CD14-positive monocyte (primary cell): Measurements from ENCODE around the gene TIGIT. TPM values are rescaled to one million over a fixed set of nuclear protein-coding genes. Genes with fewer than 3 reads are reported as not detected.

Source experiments
- DNase-seq, 3 donors: peaks; one replicate each; pipeline ENCODE4 v3.0.0-alpha.2; 2011 to 2022
- H2AFZ ChIP-seq: 2 replicates; pipeline ENCODE4 v1.6.0; 2012; ENCODE audit warnings: mild to moderate bottlenecking, low read depth, low read length, inconsistent platforms; ENCODE audit not compliant: insufficient read depth, poor library complexity, severe bottlenecking
- H3K27ac ChIP-seq, 2 donors: 1 replicate in 1 of 2; 2 replicates in 1 of 2; pipeline ENCODE4 v1.5.1; 2012 to 2013; ENCODE audit warnings: low read length in 2 of 2, control low read depth in 1 of 2, inconsistent platforms in 1 of 2, low read depth in 1 of 2, mild to moderate bottlenecking in 1 of 2
- H3K27me3 ChIP-seq, 2 donors: one replicate each; pipeline versions ENCODE4 v1.6.0 to v1.6.1; 2011 to 2013; ENCODE audit warnings: low read length in 2 of 2; ENCODE audit not compliant: control insufficient read depth in 2 of 2, insufficient read depth in 2 of 2
- H3K36me3 ChIP-seq, 2 donors: replicated peaks in 1 of 2; 1 replicate in 1 of 2; 2 replicates in 1 of 2; pipeline versions ENCODE4 v1.5.1 to v1.6.1; 2012 to 2013; ENCODE audit warnings: low read length in 2 of 2, control low read depth in 1 of 2, inconsistent platforms in 1 of 2, mild to moderate bottlenecking in 1 of 2; ENCODE audit not compliant: insufficient read depth in 2 of 2, control insufficient read depth in 1 of 2
- H3K4me1 ChIP-seq, 2 donors: 1 replicate in 1 of 2; 2 replicates in 1 of 2; pipeline versions ENCODE4 v1.5.1 to v1.6.1; 2012 to 2013; ENCODE audit warnings: low read length in 2 of 2, control low read depth in 1 of 2, inconsistent platforms in 1 of 2, mild to moderate bottlenecking in 1 of 2, moderate library complexity in 1 of 2; ENCODE audit not compliant: insufficient read depth in 2 of 2, control insufficient read depth in 1 of 2
- H3K4me2 ChIP-seq: replicated peaks from 2 replicates; pipeline ENCODE3; 2012; ENCODE audit warnings: low read length, moderate library complexity, mild to moderate bottlenecking; ENCODE audit not compliant: poor library complexity, severe bottlenecking; ENCODE audit errors: extremely low read depth
- H3K4me3 ChIP-seq, 3 experiments: fragments of 200-600 bp in 1 of 3; sonication (generic) in 1 of 3; replicated peaks in 1 of 3; 1 replicate in 2 of 3; 2 replicates in 1 of 3; pipeline ENCODE4 v1.5.1; 2011 to 2013; ENCODE audit warnings: low read length in 3 of 3, mild to moderate bottlenecking in 3 of 3, control low read depth in 2 of 3, low read depth in 2 of 3, inconsistent platforms in 1 of 3, moderate library complexity in 1 of 3
- H3K79me2 ChIP-seq: 2 replicates; pipeline ENCODE4 v1.6.0; 2012; ENCODE audit warnings: mild to moderate bottlenecking, control low read depth, inconsistent platforms, low read length, moderate library complexity; ENCODE audit not compliant: insufficient read depth
- H3K9ac ChIP-seq: 2 replicates; pipeline ENCODE4 v1.6.0; 2017; ENCODE audit warnings: low read length, mild to moderate bottlenecking; ENCODE audit not compliant: insufficient read depth, poor library complexity, severe bottlenecking
- H3K9me3 ChIP-seq, 2 donors: replicated peaks in 1 of 2; 1 replicate in 1 of 2; 2 replicates in 1 of 2; pipeline versions ENCODE4 v1.5.1 to v1.6.1; 2012 to 2013; ENCODE audit warnings: low read length in 2 of 2, control low read depth in 1 of 2; ENCODE audit not compliant: control insufficient read depth in 1 of 2, insufficient read depth in 1 of 2
- H4K20me1 ChIP-seq: 2 replicates; pipeline ENCODE4 v1.6.0; 2012; ENCODE audit warnings: mild to moderate bottlenecking, low read length, control low read depth, moderate library complexity; ENCODE audit not compliant: insufficient read depth
- H3K27ac Mint-ChIP-seq, 7 donors: one replicate each; pipeline ENCODE4 v1.8.0; 2020; ENCODE audit warnings: mild to moderate bottlenecking in 7 of 7, mixed read lengths in 7 of 7, moderate library complexity in 6 of 7, inconsistent platforms in 2 of 7
- H3K27me3 Mint-ChIP-seq, 3 donors: one replicate each; pipeline ENCODE4 v1.8.0; 2021 to 2022; ENCODE audit warnings: low read depth in 3 of 3, mild to moderate bottlenecking in 3 of 3, mixed read lengths in 3 of 3, moderate library complexity in 3 of 3, inconsistent platforms in 1 of 3
- H3K36me3 Mint-ChIP-seq, 2 donors: one replicate each; pipeline ENCODE4 v1.8.0; 2020; ENCODE audit warnings: mixed read lengths in 2 of 2, inconsistent platforms in 1 of 2, mild to moderate bottlenecking in 1 of 2
- H3K4me1 Mint-ChIP-seq: one replicate; pipeline ENCODE4 v1.8.0; 2020; ENCODE audit warnings: mild to moderate bottlenecking, mixed read lengths
- H3K4me3 Mint-ChIP-seq, 2 donors: one replicate each; pipeline ENCODE4 v1.8.0; 2020; ENCODE audit warnings: mild to moderate bottlenecking in 2 of 2, mixed read lengths in 2 of 2, moderate library complexity in 1 of 2
- H3K9me3 Mint-ChIP-seq, 7 donors: one replicate each; pipeline ENCODE4 v1.8.0; 2020 to 2022; ENCODE audit warnings: mixed read lengths in 7 of 7, mild to moderate bottlenecking in 6 of 7, moderate library complexity in 6 of 7, inconsistent platforms in 2 of 7
- CTCF ChIP-seq: fragments of 200-600 bp; IDR thresholded peaks from one replicate; pipeline ENCODE4 v1.8.0; 2022; ENCODE audit warnings: antibody characterized with exemption, mild to moderate bottlenecking
- WGBS: methylation state at CpG from one replicate; pipeline ENCODE4 v1.1.5; 2013; ENCODE audit warnings: missing lambda C conversion rate; ENCODE audit not compliant: insufficient coverage; 5-methylcytosine and 5-hydroxymethylcytosine counted together
- intact Hi-C, 2 donors: fragments of 100-400 bp; cut with micrococcal nuclease; formaldehyde crosslinking; loops; one replicate each; pipeline versions ENCODE4 v1.15.0 to v1.15.1; 2023
- polyA plus RNA-seq, 3 donors: library from polyadenylated mRNA; depleted of rRNA in 1 of 3; unstranded in 2 of 3; stranded (reverse) in 1 of 3; fragments of 300-500 nt in 2 of 3; fragments of >200 nt in 1 of 3; fragmentation: Illumina TruSeq in 2 of 3; gene quantifications; 1 replicate in 2 of 3; 2 replicates in 1 of 3; pipeline ENCODE4 v1.2.3, GENCODE V29; 2012 to 2021

The TIGIT gene
- polyA plus RNA-seq, 3 donors = 0.28 to 0.49 TPM; not detected in 1

GRCh38 chr3:114310695-114311094 lies 16.9 kb downstream of the TIGIT start:
- no peak overlapping the region for H3K27ac ChIP-seq
- no peak for TF ChIP-seq CTCF

GRCh38 chr3:114313426-114313825 lies 19.6 kb downstream of the TIGIT start:
- H3K36me3 ChIP-seq = no peaks in the 10 kb centered on the region
- H3K27ac ChIP-seq = no peak overlapping the region
- no peaks in the 10 kb centered on the region for H3K4me1 ChIP-seq
- H3K9ac ChIP-seq = no peak overlapping the region
- no peak for DNase-seq
- no peak for TF ChIP-seq CTCF
- no peaks in the 10 kb centered on the region for H3K36me3 Mint-ChIP-seq
- no peaks in the 10 kb centered on the region for H4K20me1 ChIP-seq
- no peak overlapping the region for H3K4me3 Mint-ChIP-seq
- H3K27me3 ChIP-seq = no peaks in the 10 kb centered on the region
- no peak overlapping the region for H3K4me3 ChIP-seq
- H2AFZ ChIP-seq = no peak overlapping the region
- peaks cover 0 to 2% (median 0%) of the 10 kb centered on the region in 3 donors for H3K27me3 Mint-ChIP-seq
- no peak overlapping the region for H3K4me2 ChIP-seq
- 100% methylated on average over 2 of the region's 2 CpGs for WGBS
- peaks cover 0 to 2% (median 0%) of the 10 kb centered on the region in 7 donors for H3K9me3 Mint-ChIP-seq
- H3K9me3 ChIP-seq = no peaks in the 10 kb centered on the region
- intact Hi-C loops = no loop called here
- no peaks in the 10 kb centered on the region for H3K4me1 Mint-ChIP-seq
- no peak overlapping the region for H3K27ac Mint-ChIP-seq
- no peaks in the 10 kb centered on the region for H3K79me2 ChIP-seq

More at GRCh38 chr3:114310695-114311094, 16.9 kb downstream of the TIGIT start:
- no peaks in the 10 kb centered on the region for H3K4me1 ChIP-seq
- intact Hi-C loops = no loop called here
- H3K4me2 ChIP-seq = no peak overlapping the region
- H3K36me3 ChIP-seq = no peaks in the 10 kb centered on the region
- H3K27ac Mint-ChIP-seq = no peak overlapping the region
- WGBS = no CpG with 5 or more reads among the region's 2 CpGs
- H3K4me3 Mint-ChIP-seq = no peak overlapping the region
- H3K79me2 ChIP-seq = no peaks in the 10 kb centered on the region
- DNase-seq = no peak
- H3K27me3 ChIP-seq = no peaks in the 10 kb centered on the region
- H3K4me3 ChIP-seq = no peak overlapping the region
- H3K27me3 Mint-ChIP-seq = peaks cover 0 to 3% (median 2%) of the 10 kb centered on the region in 3 donors
- peaks cover 0 to 2% (median 0%) of the 10 kb centered on the region in 7 donors for H3K9me3 Mint-ChIP-seq
- no peaks in the 10 kb centered on the region for H3K9me3 ChIP-seq
- H3K9ac ChIP-seq = no peak overlapping the region
- H4K20me1 ChIP-seq = no peaks in the 10 kb centered on the region
- H2AFZ ChIP-seq = no peak overlapping the region
- H3K36me3 Mint-ChIP-seq = no peaks in the 10 kb centered on the region
- no peaks in the 10 kb centered on the region for H3K4me1 Mint-ChIP-seq
